Sigmoid colon (tissue), 4 donors: ENCODE data around the gene PLK1.

Experiments
- CTCF ChIP-seq, 4 experiments: fragments of 450-650 bp in 3 of 4; fragments of 200-600 bp in 1 of 4; IDR thresholded peaks; one replicate each; pipeline ENCODE4 v1.5.1; 2016 to 2019; ENCODE audit warnings: antibody characterized with exemption in 4 of 4, mild to moderate bottlenecking in 3 of 4, moderate library complexity in 2 of 4
- EP300 ChIP-seq, 4 donors: sonication (generic); formaldehyde crosslinking; IDR thresholded peaks; one replicate each; pipeline ENCODE4 v1.6.1; 2017; ENCODE audit warnings: antibody characterized with exemption in 4 of 4
- POLR2A ChIP-seq, 2 donors: fragments of 450-650 bp; IDR thresholded peaks; one replicate each; pipeline ENCODE4 v1.6.1; 2016; ENCODE audit warnings: antibody characterized with exemption in 2 of 2, mild to moderate bottlenecking in 2 of 2, moderate library complexity in 2 of 2

GRCh38 chr16:23702951-23703350, 24.3 kb downstream of the PLK1 start:
- TF ChIP-seq CTCF (IDR thresholded peaks at IDR 0.05) (no peak), POLR2A (IDR thresholded peaks at IDR 0.05) (no peak), EP300 (IDR thresholded peaks at IDR 0.05) (no peak)
